Large intestine (tissue), 3 donors: ENCODE results near the gene ZNF124. TPM values are rescaled to one million over a fixed set of nuclear protein-coding genes. Genes with fewer than 3 reads are reported as not detected.

Source experiments
- DNase-seq, 2 donors: peaks; one replicate each; pipeline versions ENCODE4 v3.0.0 to v3.0.0-alpha.2; 2013
- H3K27ac ChIP-seq: one replicate; pipeline ENCODE4 v1.5.1; 2013; ENCODE audit warnings: low read length
- H3K27me3 ChIP-seq: 2 replicates; pipeline ENCODE4 v1.6.1; 2013; ENCODE audit warnings: low read length; ENCODE audit not compliant: control insufficient read depth, insufficient read depth
- H3K36me3 ChIP-seq: 2 replicates; pipeline ENCODE4 v1.6.1; 2013; ENCODE audit warnings: low read length; ENCODE audit not compliant: control insufficient read depth, insufficient read depth
- H3K4me1 ChIP-seq: one replicate; pipeline ENCODE4 v1.6.1; 2013; ENCODE audit warnings: low read length; ENCODE audit not compliant: control insufficient read depth, insufficient read depth
- H3K4me3 ChIP-seq: one replicate; pipeline ENCODE4 v1.5.1; 2013; ENCODE audit warnings: low read length
- H3K9me3 ChIP-seq: one replicate; pipeline ENCODE4 v1.6.1; 2013; ENCODE audit warnings: mild to moderate bottlenecking, low read depth, low read length, moderate library complexity; ENCODE audit not compliant: control insufficient read depth
- WGBS: methylation state at CpG from one replicate; pipeline ENCODE4 v1.1.5; 2013; ENCODE audit warnings: low lambda C conversion rate; ENCODE audit not compliant: insufficient coverage; 5-methylcytosine and 5-hydroxymethylcytosine counted together
- polyA plus RNA-seq: library from polyadenylated mRNA; unstranded; fragments of 120-200 nt; gene quantifications from one replicate; pipeline ENCODE4 v1.2.1, GENCODE V29; 2013

The ZNF124 gene
- polyA plus RNA-seq, 1 donor = 13.5 TPM

DNA sequence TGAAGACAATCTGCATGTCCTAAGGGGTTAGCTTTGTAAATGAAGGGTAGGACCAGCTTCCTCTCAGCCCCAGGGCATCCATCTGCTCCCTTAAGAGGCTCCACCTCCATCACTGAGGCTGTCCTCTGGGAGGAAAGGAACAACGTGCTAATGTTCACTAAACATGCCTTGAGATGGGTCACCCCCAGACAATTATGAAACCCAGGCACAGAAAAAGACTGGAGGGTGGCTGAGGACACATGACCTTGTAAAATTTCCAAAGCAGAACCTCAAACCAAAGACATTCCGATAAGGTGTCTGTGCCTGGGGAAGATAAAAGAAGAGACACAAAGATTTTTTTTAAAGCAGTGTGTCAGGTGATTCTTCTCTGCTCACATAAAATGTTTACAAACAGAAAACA, 37.6 kb upstream of the ZNF124 start:
- Histone ChIP-seq H3K4me3 (no peak overlapping the region), H3K27me3 (no peaks in the 10 kb centered on the region), H3K9me3 (no peaks in the 10 kb centered on the region), H3K27ac (no peak overlapping the region), H3K4me1 (peaks cover 8% of the 10 kb centered on the region), H3K36me3 (no peaks in the 10 kb centered on the region)
- no CpG with 5 or more reads among the region's 2 CpGs for WGBS
- DNase-seq = no peak

DNA sequence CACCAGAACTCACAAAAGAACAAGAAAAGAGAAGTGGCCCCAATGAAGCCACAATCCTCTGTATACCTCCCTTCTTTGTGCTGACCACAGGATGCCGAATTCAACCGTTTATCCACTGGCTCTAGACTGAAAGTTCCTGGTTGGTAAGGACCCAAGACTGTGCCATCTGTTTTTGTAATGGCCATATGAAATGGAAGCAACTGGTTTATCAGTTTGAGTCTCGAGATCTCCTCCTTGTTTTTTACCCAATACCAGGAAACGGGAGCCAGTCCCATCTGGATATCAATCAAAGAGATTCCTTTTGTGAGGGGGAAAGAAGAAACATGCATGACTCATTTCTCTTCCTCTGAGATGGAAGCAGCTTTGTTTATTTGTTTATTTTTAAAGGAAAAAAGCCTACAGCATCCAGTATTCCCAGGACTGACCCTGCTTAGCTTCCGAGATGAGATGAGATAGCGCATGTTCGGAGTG, 32.4 kb upstream of the ZNF124 start:
- DNase-seq = no peak
- no peak overlapping the region for H3K4me3 ChIP-seq
- H3K36me3 ChIP-seq = peaks cover 7% of the 10 kb centered on the region
- H3K9me3 ChIP-seq = no peaks in the 10 kb centered on the region
- H3K4me1 ChIP-seq = peaks cover 4% of the 10 kb centered on the region
- H3K27ac ChIP-seq = no peak overlapping the region
- no CpG with 5 or more reads among the region's 7 CpGs for WGBS
- no peaks in the 10 kb centered on the region for H3K27me3 ChIP-seq

DNA sequence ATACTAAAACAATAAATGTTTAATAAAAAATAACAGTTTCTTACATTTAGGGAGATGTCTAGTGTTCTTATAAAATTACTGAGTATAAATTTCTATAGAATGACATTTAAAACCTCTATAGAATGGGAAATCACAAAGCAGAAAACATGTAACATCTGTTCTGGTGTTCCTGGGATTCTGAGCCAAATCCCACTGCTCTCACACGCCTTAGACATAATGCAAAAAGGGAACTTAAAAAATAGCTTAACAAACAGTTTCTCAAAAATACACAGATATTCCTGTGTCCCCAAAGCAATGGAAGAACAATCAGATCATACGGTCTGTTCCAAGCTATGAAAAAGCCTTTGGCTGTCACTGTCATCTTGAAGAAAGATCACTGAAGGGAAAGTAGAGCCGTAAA, 27.0 kb upstream of the ZNF124 start:
- Histone ChIP-seq H3K9me3 (peaks cover 4% of the 10 kb centered on the region), H3K36me3 (peaks cover 25% of the 10 kb centered on the region), H3K27me3 (no peaks in the 10 kb centered on the region), H3K4me3 (no peak overlapping the region), H3K4me1 (no peaks in the 10 kb centered on the region), H3K27ac (no peak overlapping the region)
- whole genome bisulfite sequencing = no CpG with 5 or more reads among the region's 3 CpGs
- DNase-seq = no peak

DNA sequence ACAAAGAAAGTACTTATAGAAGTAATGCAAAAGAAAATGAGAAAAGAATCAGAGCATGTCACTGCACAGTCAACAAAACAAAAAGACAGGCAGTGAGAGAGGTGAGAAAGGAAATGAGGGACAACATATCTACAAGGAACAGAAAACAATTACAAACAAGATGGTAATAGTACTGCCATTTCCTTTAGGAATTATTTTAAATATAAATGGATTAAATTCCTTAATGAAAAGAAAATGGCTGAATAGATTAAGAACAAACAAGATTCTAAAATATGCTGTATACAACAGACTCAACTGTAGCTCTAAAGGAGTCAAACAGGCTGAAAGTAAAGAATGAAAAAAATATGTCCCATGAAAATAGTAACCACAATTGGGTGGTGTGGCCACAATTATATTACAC, 22.1 kb upstream of the ZNF124 start:
- no peak overlapping the region for H3K27ac ChIP-seq
- H3K9me3 ChIP-seq = peaks cover 22% of the 10 kb centered on the region
- no peak for DNase-seq
- H3K4me1 ChIP-seq = no peaks in the 10 kb centered on the region
- peaks cover 17% of the 10 kb centered on the region for H3K36me3 ChIP-seq
- H3K4me3 ChIP-seq = no peak overlapping the region
- H3K27me3 ChIP-seq = no peaks in the 10 kb centered on the region

DNA sequence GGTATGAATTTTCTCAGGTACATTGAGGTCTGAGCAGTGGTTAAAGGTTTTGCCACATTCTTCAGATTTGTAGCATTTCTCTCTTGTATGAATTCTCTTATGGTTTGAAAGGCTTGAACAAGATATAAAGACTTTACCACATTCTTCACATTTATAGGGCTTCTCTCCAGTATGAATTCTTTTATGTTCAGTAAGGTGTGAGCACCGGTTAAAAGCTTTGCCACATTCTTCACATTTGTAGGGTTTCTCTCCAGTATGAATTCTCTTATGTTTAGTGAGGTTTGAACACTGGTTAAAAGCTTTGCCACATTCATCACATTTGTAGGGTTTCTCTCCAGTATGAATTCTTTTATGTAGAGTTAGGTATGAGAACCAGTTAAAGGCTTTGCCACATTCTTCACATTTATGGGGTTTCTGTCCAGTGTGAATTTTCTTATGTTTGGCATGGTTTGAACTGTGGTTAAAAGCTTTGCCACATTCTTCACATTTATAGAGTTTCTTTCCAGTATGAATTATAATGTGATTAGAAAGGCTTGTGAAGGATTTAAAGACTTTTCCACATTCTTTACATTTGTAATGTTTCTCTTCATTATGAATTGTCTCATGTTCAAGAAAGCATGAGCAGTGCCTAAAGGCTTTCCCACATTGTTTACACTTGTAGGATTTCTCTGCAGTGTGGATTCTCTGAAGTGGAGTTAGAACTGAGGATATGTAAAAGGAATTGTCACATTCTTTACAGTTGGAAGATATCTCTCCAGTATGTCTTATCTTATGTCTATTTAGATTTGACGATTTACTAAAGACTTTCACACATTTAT, 18.4 kb upstream of the ZNF124 start:
- H3K4me1 ChIP-seq = no peaks in the 10 kb centered on the region
- H3K27ac ChIP-seq = no peak overlapping the region
- no peaks in the 10 kb centered on the region for H3K27me3 ChIP-seq
- H3K9me3 ChIP-seq = peaks cover 32% of the 10 kb centered on the region
- 92% methylated on average over 2 of the region's 2 CpGs for WGBS
- no peak overlapping the region for H3K4me3 ChIP-seq
- peaks cover 2% of the 10 kb centered on the region for H3K36me3 ChIP-seq
- DNase-seq = no peak

DNA sequence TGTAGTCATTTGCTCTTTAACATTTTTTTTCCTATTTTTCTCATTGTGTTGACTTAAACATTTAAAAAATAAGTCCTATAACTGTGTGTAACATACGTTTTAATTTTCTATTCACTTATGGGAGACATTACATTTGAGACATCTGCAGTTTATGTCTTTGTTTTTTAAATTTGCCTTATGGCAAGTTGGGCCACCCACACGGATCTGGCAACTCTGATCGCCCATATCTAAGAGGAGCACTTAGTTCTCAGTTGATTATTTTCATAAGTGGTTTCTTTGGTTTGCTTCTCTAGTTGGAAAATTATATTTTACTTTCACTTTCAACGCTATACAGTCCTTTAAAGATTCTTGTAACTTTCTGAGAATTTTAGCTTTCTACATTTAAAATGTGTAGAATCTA, 13.8 kb upstream of the ZNF124 start:
- H3K36me3 ChIP-seq = no peaks in the 10 kb centered on the region
- H3K4me1 ChIP-seq = no peaks in the 10 kb centered on the region
- no peak overlapping the region for H3K27ac ChIP-seq
- 100% methylated on average over 2 of the region's 4 CpGs for WGBS
- no peaks in the 10 kb centered on the region for H3K27me3 ChIP-seq
- H3K4me3 ChIP-seq = no peak overlapping the region
- DNase-seq = no peak
- peaks cover 40% of the 10 kb centered on the region for H3K9me3 ChIP-seq

DNA sequence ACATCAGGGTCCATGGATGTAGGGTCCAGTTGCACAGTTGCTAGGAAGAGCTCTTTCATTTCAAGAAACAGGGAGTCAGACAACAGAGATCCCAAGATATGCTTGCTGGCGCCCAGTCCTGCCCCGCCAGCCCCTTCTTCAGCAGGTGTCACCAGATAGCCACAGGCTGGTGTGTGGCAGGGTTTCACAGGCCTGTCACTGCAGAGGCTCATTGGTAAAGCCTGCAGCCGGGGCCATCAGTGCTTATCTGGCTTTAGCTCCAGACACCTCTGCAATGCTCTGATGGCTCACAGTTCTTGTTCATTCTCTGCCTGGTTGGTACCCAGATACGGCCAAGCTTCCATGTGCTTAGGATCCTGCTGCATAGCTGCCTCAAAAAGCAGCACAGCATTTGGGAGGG, 12.4 kb upstream of the ZNF124 start:
- WGBS = no CpG with 5 or more reads among the region's 4 CpGs

DNA sequence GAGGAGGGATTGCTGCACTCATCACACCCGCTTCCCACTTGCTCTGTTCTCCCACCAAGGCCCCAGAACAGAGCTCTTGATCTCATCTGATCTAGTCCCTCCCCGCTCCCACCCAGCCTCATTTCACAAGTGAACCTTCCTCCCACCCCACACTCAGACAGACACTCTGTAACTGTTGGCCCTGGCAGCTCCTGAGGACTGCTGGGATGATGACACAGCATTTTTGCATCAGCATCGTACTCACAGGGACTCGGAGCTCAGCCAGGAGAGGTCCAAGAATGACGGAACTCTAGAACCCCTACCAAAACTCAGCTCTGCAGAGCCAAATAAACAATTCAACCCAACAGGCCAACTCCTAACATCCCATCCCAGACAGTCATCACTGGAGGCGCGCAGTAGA, 11.2 kb upstream of the ZNF124 start:
- WGBS = no CpG with 5 or more reads among the region's 7 CpGs

More for the DNA sequence above, 12.4 kb upstream of the ZNF124 start:
- no peak for DNase-seq
- peaks cover 35% of the 10 kb centered on the region for H3K9me3 ChIP-seq
- no peak overlapping the region for H3K4me3 ChIP-seq
- no peak overlapping the region for H3K27ac ChIP-seq
- H3K36me3 ChIP-seq = no peaks in the 10 kb centered on the region
- no peaks in the 10 kb centered on the region for H3K27me3 ChIP-seq
- H3K4me1 ChIP-seq = no peaks in the 10 kb centered on the region

DNA sequence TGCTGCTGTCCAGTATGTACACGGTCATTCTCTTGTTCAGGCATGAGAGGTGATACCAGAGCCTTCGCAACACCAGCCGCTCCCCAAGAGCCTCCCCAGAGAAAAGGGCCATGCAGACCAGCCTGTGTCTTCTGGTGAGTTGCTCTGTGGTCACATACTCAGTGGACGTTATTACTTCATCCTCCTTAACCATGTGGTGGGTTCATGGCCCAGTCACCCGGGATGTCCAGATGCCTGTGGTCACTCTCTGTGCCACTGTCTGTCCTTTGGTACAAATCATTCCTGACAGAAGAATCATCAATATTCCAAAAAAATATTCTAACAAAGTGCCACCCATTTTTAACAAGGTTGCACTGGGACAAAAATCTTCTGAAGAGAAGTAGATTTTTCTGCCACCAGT, 8.8 kb upstream of the ZNF124 start:
- DNase-seq = no peak
- Histone ChIP-seq H3K27me3 (no peaks in the 10 kb centered on the region), H3K4me1 (no peaks in the 10 kb centered on the region), H3K9me3 (peaks cover 27% of the 10 kb centered on the region), H3K4me3 (no peak overlapping the region), H3K36me3 (no peaks in the 10 kb centered on the region), H3K27ac (no peak overlapping the region)
- WGBS = no CpG with 5 or more reads among the region's 5 CpGs

More for the DNA sequence above, 11.2 kb upstream of the ZNF124 start:
- Histone ChIP-seq H3K9me3 (peaks cover 31% of the 10 kb centered on the region), H3K4me3 (no peak overlapping the region), H3K36me3 (no peaks in the 10 kb centered on the region), H3K4me1 (no peaks in the 10 kb centered on the region), H3K27ac (no peak overlapping the region), H3K27me3 (no peaks in the 10 kb centered on the region)
- DNase-seq = no peak

DNA sequence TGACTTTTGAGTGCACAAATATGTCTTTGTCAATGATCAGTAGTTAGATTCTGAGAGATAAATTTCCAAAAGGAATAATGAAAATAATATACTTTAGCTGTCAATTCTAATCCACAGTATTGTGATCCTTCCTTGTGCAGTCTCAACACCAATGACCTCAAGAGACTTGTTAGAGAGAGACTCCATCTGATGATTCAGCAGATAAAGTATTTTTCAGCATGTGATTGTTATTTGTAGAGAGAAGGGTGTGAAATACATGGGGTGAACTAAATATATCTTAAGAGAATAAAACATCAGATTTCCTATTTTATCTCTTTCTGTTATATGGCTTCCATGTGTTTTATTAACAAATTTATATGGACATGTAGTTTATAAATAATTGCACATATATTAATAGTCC, 5.9 kb upstream of the ZNF124 start:
- Histone ChIP-seq H3K4me3 (no peak overlapping the region), H3K4me1 (no peaks in the 10 kb centered on the region), H3K9me3 (peaks cover 4% of the 10 kb centered on the region), H3K27me3 (no peaks in the 10 kb centered on the region), H3K27ac (no peak overlapping the region), H3K36me3 (no peaks in the 10 kb centered on the region)
- no peak for DNase-seq

DNA sequence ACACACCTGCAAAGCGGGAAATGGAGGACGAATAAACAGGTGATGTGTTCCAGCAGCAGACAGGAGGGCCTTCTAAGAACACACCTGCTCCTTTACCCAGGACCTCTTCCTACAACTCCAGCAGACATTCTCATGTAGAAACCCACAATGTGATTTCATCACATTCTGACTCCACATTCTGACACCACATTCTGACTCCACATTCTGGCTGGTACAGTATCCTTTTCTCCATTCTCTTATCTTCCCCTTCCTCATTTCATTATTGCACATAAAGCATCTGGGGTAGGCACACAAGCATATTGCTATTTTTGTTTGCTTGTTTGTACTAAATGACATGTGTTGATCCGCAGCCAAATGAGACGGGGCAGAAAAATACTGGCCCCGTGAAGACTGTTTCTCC, 3.6 kb upstream of the ZNF124 start:
- Histone ChIP-seq H3K27me3 (no peaks in the 10 kb centered on the region), H3K4me3 (no peak overlapping the region), H3K36me3 (no peaks in the 10 kb centered on the region), H3K4me1 (no peaks in the 10 kb centered on the region), H3K27ac (no peak overlapping the region), H3K9me3 (no peaks in the 10 kb centered on the region)
- WGBS = 100% methylated on average over 2 of the region's 5 CpGs
- DNase-seq = no peak
